HG03025 (cell line): ENCODE data around the gene COL9A3.

Experiments
- ATAC-seq: cut with Tn5 transposase; IDR thresholded peaks from one replicate; pipeline ENCODE4 v1.9.1; 2021; ENCODE audit warnings: mild to moderate bottlenecking, moderate library complexity; ENCODE audit not compliant: unreplicated experiment, low FRiP score

Gene COL9A3

GRCh38 chr20:62808211-62808865, 8.5 kb upstream of the COL9A3 start:
- no peak for ATAC-seq

DNA sequence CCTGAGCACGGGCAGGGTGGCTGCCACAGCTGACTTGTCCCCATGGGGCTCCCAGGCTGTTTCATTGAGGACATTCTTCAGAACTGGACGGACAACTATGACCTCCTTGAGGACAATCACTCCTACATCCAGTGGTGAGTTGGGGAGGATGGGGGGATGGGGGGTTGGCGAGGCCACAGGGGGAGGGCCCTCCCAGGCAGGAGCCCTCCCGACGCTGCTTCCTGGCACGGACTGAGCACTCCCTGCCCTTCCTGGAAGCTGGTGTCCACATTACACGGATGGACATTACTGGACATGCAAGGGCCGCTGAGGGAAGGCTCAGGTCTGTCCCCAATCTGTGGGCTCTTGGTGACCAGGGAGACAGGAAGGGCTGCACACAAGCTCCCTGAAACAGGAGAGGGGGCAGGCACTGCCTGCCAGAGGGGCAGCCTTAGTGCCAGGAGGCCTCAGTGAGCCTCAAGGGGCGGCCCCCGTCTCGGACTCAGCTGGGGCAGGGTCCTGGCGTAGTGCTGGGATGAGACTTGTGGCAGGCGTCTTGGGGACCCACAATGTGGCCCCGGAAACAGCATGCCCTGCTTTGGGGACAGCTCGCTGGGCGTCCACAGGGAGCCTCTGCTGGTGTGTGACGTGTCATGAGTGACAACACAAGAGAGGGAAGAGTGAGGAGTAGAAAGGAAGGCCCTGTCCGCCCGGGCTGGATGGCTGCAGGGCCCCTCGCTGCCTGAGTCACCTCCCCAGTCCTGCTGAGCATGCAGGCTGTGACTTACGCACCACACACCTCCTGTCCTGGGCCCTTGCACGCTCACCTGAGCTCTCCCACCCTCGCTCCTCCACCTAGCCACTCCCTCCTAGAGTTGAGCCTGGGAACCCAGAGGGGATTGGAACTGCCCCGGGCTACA, 7.1 kb upstream of the COL9A3 start:
- ATAC-seq: no peak

DNA sequence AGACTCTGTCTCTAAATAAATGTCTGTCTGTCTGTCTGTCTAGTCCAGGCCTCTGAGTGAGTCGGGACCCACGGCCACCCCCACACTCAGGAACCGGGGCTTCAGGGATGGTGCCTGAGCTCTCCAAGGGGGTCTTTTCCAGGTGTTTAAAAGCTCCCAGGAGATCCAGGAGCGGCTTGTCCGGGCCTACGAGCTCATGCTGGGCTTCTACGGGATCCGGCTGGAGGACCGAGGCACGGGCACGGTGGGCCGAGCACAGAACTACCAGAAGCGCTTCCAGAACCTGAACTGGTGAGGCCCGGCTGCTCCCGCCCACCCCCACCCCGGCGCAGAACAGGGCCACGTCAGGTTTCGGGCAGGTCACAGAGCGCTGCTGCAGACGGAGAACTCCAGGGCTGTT, 5.5 kb upstream of the COL9A3 start:
- ATAC-seq: no peak

DNA sequence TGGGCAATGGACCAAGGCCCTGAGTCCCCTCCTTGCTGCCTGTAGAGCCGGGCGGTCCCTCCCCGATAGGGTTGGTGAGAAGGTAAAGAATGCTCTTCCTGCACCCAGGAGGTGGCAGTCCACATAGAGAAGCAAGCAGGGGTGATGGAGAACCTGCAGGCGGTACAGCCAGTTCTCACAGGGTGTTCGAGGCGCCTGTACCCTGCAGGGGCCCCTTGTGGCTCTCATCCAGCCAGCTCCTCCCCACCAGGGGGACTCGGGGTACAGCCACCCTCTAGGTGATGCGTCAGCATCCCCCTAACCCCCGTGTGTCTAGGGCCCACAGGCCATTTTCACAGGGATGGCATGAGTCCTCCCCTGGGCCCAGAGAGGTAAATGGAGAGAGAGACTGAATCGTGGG, 5.1 kb upstream of the COL9A3 start:
- ATAC-seq: no peak

DNA sequence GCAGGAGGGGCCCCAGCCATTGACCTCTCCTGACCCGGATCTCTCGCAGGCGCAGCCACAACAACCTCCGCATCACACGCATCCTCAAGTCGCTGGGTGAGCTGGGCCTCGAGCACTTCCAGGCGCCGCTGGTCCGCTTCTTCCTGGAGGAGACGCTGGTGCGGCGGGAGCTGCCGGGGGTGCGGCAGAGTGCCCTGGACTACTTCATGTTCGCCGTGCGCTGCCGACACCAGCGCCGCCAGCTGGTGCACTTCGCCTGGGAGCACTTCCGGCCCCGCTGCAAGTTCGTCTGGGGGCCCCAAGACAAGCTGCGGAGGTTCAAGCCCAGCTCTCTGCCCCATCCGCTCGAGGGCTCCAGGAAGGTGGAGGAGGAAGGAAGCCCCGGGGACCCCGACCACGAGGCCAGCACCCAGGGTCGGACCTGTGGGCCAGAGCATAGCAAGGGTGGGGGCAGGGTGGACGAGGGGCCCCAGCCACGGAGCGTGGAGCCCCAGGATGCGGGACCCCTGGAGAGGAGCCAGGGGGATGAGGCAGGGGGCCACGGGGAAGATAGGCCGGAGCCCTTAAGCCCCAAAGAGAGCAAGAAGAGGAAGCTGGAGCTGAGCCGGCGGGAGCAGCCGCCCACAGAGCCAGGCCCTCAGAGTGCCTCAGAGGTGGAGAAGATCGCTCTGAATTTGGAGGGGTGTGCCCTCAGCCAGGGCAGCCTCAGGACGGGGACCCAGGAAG, 4.5 kb upstream of the COL9A3 start:
- no peak for ATAC-seq

- ATAC-seq: no peak
Observed at GRCh38 chr20:62812907-62813200, 4.0 kb upstream of the COL9A3 start.

GRCh38 chr20:62813588-62813987, 3.3 kb upstream of the COL9A3 start:
- ATAC-seq: no peak

GRCh38 chr20:62814060-62814708, 2.7 kb upstream of the COL9A3 start:
- no peak for ATAC-seq

DNA sequence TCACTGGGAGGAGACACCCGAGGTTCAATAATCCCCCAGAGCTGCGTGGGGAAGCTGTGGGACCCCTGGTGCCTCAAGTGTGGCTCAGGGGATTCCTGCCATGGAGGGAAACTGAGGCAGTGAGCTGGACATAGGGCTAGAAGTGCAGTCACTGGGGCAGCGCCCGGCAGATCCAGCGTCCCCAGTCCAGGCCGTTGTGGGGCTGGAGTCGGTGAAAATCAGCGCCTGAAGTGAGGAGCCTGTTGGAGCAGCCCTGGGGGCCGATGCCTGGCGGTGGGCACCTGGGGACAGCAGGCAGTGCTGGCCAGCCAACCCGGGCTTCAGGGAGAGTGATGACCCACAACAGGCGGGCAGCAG, 2.2 kb upstream of the COL9A3 start:
- ATAC-seq: no peak

- no peak for ATAC-seq
Observed at GRCh38 chr20:62815066-62815991, 1.5 kb upstream of the COL9A3 start.

DNA sequence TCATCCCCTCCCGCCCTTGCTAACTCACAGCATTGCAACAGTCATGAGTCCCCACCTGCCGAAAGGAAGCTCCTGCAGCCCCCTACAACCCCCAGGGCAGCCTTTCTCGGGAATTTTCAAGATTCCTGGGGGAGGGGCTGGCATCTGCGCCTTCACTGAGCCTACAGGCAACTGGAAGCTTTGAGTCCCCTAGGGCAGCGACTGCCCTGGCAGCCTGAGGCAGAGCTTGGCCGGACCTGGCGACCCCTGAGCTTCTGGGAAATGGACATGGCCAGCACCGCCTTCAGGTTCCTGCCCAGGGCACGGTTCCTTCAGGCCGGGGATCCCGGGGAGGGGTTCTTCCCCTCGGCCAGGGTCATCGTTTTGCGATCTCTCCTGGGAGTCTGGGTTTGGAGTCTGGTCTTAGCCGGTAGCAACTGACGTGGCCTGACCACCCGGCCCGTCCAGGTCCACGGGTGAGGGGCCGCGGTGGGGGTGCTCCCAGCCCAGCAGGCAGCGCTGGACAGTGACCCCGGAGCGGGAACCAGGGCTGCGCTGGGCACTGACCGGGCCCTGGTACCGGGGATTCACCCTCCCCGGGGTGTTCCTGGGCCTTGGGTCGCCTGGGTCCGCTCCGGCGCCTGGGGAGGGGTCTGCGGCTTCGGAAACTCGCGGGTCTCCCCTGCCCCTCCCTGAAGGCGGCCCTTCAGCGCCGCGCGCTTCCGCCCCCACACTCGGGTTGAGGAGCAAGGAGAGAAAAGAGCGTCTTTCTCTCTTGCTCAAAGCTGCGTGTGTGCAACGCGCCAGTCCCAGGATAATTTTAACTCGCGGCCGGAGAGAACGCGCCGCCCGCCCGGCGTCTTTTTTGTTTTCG, 593 bp upstream of the COL9A3 start:
- ATAC-seq: no peak

GRCh38 chr20:62817975-62818591, 1.2 kb downstream of the COL9A3 start:
- no peak for ATAC-seq

DNA sequence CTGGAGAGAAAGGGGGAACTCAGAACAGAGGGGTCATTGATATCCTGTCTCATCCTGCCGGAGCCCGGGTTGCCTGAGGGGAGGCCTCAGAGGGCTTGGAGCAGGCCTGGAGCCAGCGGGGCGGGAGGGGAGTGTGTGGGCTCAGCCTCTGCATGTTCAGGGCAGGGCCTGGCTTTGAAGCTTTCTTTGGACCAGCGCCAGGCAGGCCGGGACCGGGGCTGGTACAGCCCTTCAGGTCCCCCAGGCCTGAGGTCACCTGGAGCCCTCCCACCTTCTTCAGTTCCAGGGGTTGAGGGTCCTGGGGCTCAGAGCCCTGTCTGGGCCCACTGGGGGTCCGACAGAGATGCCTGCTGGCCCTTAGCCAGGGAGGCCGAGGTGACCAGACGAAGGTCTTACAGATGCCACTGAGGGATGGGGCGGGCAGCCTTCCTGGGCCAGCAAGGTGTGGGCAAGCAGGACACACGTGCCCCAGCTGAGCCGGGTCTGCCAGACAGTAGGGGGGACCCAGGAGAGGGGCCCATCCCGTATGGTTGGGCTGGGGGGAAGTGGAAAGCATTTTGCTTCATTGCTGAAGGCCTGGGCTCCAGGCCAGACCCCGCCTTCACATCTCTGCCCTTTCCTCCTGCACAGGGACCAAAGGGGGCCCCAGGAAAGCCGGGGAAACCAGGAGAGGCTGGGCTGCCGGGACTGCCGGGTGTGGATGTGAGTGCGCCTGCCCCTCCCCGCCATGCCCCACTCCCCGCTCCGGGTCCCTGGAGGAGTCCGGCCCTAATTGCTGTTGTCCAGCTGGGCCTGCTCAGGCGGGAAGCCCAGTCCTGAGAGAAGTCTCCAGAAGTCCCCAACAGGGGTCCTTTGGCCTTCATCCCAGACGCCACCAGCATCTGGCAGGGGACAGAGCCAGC, 2.0 kb downstream of the COL9A3 start:
- ATAC-seq: no peak

DNA sequence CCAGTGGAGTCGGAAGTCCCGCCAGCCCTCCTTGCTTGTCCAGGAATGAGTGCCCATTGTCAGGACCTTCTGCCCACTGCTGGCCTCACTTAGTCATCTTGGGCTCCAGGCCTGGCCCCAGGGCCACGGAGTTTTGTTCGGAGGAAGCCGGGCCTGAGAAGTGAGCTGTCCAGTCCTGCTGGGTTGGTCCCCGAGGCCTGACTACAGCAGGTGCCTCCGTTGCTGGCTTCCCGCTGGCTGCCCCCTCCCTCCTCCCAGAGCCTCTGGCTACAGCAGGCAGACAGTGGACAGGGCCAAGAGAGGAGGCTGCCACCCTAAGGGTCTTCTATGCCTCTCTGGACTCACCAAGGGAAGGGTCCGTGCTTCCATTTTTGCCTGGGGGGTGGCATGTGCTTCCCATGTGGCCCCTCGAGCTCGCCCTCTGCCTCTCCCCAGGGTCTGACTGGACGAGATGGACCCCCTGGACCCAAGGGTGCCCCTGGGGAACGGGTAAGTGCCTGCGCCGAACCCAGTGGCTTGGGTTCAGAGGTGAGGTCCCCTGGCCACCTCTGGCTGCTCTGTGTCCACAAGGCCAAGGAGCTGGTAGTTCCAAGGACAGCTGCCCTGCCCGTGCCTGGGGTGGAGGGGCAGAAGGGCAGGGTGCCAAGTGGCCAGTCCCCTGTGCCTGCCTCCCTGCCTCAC, 2.8 kb downstream of the COL9A3 start:
- ATAC-seq: no peak

GRCh38 chr20:62820208-62820961, 3.5 kb downstream of the COL9A3 start:
- no peak for ATAC-seq

DNA sequence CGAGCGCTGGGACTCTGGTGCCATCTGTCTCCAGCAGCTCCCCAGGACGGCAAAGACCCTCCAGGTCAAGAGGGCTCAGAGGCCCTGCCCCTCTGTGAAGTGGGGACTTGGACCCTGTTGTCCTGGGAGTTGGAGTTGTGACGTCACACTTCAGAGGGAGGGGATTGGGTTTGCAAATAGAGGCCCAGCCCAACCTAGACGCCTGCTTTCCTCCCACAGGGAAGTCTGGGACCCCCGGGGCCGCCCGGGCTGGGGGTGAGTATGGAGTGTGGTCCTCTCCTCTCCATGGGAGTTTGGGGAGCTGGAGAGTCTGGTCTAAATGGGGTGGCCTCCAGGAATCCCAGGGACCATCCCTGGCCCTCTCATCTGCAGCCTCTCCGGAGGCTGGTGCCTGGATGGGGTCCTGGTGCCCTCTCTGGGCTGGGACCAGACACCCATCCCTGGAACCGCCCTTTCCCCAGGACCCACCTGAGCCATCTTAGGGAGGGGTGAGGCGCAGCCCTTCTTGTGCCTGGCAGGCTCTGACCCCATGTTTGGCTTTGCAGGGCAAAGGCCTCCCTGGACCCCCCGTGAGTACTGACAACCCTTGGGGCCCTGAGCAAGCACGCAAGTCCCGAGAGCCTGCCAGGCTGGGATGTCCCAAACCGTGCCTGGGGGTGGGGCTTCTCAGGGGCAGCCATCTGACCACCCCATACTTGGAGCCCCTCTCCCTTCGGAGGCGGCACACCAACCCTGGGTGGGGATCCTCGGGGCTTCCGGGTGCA, 4.3 kb downstream of the COL9A3 start:
- ATAC-seq: no peak
